K562 (cell line): ENCODE data around the gene NRCAM. TPM values are rescaled to one million over a fixed set of nuclear protein-coding genes. Genes with fewer than 3 reads are reported as not detected.

Experiments
- polyA plus RNA-seq, 8 experiments: library from polyadenylated mRNA; depleted of rRNA in 4 of 8; stranded (reverse) in 5 of 8; unstranded in 3 of 8; fragments of >200 nt; fragmentation: Nextera tagmentation in 2 of 8; fragmentation: Illumina TruSeq in 1 of 8; extraction: Ambion mirVana in 2 of 8; extraction: Trizol in 1 of 8; gene quantifications; 2 replicates each; pipeline versions ENCODE4 v1.2.1 to v1.2.3, GENCODE V29; 2011 to 2014; ENCODE audit warnings: inconsistent platforms in 1 of 8, missing spikeins in 1 of 8
- total RNA-seq, 7 experiments: library from RNA; depleted of rRNA in 6 of 7; stranded (reverse); fragments of >200 nt in 6 of 7; fragmentation: Illumina TruSeq in 2 of 7; extraction: Trizol in 2 of 7; gene quantifications; 2 replicates each; pipeline versions ENCODE4 v1.2.1 to v1.2.3, GENCODE V29; 2011 to 2021; ENCODE audit warnings: low replicate concordance in 1 of 7
- TF ChIP-seq, protein P1 (sequence below), 2 experiments: fragments of 450-650 bp; formaldehyde crosslinking in 1 of 2; IDR thresholded peaks; 2 replicates each; pipeline versions ENCODE4 v1.4.0 to v1.6.1; 2014 to 2020; ENCODE audit warnings: mild to moderate bottlenecking in 2 of 2, borderline replicate concordance in 1 of 2, low read depth in 1 of 2
- TF ChIP-seq, protein P2 (sequence below): fragments of 450-650 bp; IDR thresholded peaks from 2 replicates; pipeline ENCODE4 v1.6.1; 2017; ENCODE audit warnings: mild to moderate bottlenecking, moderate library complexity

The NRCAM gene
- total and polyA plus RNA-seq, 9 of the 15 experiments (the other 6 are each of a cell fraction or from before 2014, with no cell fraction given), result 0.03 to 0.54 (median 0.12) TPM; not detected in 1

DNA sequence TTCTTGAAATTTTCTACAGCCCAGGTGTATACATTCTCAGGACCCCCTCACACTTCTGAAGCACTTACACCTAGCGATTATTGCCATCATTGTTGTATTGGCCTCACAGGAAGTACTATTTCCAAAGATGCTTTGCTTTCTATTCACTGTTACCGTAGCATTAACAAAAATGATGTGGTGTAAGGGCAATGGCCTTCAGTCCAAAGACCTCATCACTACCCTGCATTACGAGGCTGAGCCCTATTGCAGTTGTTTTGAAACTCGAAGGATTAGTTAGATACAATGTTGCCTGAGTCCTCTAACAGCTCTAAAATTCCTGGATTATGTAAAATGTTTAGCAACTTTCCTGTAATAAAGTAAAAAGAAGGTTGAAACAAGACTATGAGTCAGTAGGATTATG is 2.9 kb downstream of the NRCAM start (continued):
- TF ChIP-seq, protein P1, sequence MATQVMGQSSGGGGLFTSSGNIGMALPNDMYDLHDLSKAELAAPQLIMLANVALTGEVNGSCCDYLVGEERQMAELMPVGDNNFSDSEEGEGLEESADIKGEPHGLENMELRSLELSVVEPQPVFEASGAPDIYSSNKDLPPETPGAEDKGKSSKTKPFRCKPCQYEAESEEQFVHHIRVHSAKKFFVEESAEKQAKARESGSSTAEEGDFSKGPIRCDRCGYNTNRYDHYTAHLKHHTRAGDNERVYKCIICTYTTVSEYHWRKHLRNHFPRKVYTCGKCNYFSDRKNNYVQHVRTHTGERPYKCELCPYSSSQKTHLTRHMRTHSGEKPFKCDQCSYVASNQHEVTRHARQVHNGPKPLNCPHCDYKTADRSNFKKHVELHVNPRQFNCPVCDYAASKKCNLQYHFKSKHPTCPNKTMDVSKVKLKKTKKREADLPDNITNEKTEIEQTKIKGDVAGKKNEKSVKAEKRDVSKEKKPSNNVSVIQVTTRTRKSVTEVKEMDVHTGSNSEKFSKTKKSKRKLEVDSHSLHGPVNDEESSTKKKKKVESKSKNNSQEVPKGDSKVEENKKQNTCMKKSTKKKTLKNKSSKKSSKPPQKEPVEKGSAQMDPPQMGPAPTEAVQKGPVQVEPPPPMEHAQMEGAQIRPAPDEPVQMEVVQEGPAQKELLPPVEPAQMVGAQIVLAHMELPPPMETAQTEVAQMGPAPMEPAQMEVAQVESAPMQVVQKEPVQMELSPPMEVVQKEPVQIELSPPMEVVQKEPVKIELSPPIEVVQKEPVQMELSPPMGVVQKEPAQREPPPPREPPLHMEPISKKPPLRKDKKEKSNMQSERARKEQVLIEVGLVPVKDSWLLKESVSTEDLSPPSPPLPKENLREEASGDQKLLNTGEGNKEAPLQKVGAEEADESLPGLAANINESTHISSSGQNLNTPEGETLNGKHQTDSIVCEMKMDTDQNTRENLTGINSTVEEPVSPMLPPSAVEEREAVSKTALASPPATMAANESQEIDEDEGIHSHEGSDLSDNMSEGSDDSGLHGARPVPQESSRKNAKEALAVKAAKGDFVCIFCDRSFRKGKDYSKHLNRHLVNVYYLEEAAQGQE (IDR thresholded peaks at IDR 0.05; ENCODE audit: borderline replicate concordance), result no peak
- TF ChIP-seq, protein P1 (CRISPR knock-in tag; IDR thresholded peaks at IDR 0.05; ENCODE audit: low read depth), result no peak
- TF ChIP-seq, protein P2, sequence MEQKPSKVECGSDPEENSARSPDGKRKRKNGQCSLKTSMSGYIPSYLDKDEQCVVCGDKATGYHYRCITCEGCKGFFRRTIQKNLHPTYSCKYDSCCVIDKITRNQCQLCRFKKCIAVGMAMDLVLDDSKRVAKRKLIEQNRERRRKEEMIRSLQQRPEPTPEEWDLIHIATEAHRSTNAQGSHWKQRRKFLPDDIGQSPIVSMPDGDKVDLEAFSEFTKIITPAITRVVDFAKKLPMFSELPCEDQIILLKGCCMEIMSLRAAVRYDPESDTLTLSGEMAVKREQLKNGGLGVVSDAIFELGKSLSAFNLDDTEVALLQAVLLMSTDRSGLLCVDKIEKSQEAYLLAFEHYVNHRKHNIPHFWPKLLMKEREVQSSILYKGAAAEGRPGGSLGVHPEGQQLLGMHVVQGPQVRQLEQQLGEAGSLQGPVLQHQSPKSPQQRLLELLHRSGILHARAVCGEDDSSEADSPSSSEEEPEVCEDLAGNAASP, result no peak
- TF ChIP-seq, all 486 proteins: peak for 0
